ENCODE data around the gene DNMBP.

The DNMBP gene, protein sequence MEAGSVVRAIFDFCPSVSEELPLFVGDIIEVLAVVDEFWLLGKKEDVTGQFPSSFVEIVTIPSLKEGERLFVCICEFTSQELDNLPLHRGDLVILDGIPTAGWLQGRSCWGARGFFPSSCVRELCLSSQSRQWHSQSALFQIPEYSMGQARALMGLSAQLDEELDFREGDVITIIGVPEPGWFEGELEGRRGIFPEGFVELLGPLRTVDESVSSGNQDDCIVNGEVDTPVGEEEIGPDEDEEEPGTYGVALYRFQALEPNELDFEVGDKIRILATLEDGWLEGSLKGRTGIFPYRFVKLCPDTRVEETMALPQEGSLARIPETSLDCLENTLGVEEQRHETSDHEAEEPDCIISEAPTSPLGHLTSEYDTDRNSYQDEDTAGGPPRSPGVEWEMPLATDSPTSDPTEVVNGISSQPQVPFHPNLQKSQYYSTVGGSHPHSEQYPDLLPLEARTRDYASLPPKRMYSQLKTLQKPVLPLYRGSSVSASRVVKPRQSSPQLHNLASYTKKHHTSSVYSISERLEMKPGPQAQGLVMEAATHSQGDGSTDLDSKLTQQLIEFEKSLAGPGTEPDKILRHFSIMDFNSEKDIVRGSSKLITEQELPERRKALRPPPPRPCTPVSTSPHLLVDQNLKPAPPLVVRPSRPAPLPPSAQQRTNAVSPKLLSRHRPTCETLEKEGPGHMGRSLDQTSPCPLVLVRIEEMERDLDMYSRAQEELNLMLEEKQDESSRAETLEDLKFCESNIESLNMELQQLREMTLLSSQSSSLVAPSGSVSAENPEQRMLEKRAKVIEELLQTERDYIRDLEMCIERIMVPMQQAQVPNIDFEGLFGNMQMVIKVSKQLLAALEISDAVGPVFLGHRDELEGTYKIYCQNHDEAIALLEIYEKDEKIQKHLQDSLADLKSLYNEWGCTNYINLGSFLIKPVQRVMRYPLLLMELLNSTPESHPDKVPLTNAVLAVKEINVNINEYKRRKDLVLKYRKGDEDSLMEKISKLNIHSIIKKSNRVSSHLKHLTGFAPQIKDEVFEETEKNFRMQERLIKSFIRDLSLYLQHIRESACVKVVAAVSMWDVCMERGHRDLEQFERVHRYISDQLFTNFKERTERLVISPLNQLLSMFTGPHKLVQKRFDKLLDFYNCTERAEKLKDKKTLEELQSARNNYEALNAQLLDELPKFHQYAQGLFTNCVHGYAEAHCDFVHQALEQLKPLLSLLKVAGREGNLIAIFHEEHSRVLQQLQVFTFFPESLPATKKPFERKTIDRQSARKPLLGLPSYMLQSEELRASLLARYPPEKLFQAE (N-terminal part only)

DNA sequence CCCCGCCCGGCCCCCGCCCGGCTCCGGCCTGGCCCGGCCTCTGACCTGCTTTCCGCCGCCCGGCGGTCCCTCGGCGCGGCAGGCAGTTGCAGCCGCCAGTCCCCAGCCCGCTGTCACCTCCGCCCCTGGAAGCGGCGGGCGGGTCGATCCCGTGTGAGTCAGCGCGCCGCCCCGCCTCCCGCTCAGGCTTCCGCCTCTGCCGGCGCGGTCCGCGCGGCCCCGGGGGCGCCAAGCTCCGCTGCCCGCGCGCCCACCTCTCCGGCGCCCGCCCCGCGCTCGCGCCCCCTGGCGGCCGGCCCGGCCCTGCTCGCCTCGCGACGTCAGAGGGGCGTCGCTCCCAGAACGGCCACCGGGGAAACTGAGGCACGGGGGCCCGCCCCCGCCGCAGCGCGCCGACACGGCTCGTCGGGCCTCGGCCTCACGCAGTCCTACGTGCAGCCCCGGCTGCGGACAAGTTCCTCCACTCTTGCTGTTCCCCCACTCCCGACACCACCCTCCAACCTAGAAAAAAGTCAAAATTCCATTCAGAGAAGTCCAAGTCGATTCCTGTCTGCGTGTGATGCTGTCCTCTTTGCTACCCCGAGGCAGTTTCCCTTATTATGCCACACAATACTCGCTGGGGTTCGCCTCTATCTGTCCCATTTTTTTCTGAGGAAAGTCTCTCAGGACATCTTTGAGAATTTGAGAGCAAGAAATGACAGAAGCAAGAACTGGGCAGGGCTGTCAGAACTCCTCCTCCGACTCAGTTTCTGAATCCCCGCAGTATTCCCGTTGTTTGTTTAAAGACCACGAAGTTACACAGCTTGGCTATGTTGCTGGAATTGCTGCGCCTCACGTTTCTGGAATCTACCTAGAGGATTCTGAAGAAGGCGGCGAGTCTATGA is at the start of gene DNMBP:
TSS of gene DNMBP (minus strand) at position 155 of the 884 bp plus-strand sequence. CDS start 37,823 bp downstream, outside the sequence.
- DNase-seq, result peak; percentile 57 to 61

DNA sequence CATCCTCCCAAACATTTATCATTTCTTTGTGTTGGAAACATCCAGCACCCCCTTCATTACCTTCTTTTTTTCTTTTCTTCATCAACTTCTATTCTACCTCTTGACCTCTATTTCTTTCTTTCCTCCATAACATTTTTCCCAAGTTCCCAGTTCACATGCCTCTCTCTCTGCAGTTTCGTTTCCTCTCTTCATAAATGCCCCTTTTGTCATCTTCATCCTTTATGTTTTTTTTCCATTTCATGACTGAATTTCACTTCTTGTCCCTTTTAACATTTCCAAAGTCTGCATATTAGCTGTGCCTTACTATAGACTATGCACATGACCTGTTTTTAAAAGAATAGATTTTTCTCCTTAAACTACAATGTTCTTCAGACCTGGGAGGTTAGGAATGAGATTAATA is 48.2 kb upstream of the DNMBP start:
- DNase-seq, result no peak

DNA sequence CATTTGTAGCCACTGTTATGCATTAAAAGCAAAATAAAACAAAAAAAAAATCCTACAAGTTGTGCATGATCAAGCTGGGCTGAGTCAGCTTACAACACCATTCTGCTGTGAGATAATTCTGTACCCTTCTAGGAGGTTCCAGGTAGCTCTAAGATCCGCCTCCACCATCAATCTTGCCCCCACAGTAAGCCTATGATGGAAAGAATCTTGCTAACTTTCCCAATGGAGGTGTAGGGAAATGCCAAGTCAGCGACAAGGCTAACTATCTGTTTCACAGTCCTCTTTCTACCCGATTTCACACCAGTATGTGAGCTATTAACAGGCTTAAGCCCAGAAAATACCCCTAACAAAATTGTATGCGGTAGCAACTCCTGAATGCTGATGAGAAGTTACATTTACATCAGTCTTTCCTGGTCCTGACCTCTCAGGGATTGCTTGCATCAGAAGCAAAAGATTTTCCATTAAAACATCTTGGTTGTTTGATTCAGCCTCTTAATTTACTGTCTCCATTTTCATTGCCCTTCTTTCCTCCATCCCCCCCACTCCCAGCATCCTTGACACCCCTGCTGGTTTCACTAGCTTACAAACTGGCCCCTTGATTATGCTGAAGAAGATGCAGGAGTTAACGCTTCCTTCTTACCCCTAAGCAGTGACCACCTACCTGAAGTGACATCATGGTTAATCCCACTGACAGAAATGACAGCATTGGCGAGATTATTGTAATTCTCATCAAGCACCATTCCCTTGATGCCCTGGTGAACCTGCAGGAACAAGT is 44.1 kb upstream of the DNMBP start:
- no peak for DNase-seq

DNA sequence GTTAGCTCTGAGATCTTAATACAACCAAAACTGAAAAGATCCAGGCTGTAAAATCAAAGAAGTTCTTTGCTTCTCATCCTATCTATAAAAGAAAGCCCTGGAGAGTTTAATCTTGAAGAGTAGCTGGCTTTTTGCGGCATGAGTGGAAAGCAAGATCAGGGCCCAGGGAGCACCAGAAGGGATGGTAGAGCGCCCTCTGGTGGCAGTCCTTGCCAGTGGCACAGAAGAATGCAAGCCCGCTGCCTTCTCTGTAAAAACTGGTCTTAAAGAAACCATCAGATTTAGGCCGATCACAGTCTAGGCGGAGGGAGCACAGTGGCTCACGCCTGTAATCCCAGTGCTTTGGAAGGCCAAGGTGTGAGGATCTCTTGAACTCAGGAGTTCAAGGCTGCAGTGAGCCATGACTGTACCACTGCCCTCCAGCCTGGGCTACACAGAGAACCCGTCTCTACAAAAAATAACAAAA is 36.3 kb upstream of the DNMBP start:
- DNase-seq, result peak; percentile 51

DNA sequence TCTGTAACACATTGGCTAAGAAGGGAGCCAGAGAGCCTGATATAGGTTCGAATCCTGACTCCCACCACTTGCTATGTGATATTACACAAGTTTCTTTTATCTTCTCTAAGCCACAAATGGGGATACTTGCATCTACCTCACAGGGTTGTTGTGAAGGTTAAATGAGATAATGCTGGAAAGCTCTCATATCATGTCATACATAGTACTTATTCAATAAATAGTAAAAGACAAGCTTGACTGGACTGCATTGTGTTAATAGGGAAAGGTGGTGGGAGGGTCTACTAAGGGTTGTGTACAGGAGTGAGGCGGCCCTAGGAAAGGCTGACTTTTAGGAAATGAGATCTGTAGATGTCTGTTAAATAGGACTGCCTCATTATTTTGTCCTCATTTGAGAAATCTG is 35.8 kb upstream of the DNMBP start:
- DNase-seq, result no peak

- DNase-seq, result no peak
Observed at GRCh38 chr10:100043796-100044195, 34.0 kb upstream of the DNMBP start.

- no peak for DNase-seq
Observed at GRCh38 chr10:100043344-100043743, 33.6 kb upstream of the DNMBP start.

GRCh38 chr10:100041306-100042002 is 31.7 kb upstream of the DNMBP start:
- DNase-seq, result no peak

GRCh38 chr10:100038561-100039071 is 28.9 kb upstream of the DNMBP start:
- DNase-seq, result no peak

GRCh38 chr10:100037758-100038315 is 28.1 kb upstream of the DNMBP start:
- DNase-seq, result no peak

DNA sequence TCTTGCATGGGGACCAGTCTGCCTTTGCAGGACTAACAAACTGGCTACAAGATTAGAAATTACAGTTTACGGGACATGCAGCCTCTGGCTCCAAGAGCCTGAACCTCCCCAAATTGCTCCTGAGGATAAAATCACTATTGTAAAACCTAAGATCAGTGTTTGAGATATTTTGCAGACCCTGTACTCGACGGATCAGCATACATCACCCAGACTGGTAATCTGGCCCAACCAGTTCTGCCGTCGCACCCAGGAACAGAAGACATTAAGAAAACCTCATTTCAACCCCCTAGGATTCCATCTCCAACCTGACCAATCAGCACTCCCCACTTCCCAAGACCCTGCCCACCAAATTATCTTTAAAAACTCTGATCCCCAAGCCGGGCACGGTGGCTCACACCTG is 27.1 kb upstream of the DNMBP start:
- DNase-seq, result no peak

DNA sequence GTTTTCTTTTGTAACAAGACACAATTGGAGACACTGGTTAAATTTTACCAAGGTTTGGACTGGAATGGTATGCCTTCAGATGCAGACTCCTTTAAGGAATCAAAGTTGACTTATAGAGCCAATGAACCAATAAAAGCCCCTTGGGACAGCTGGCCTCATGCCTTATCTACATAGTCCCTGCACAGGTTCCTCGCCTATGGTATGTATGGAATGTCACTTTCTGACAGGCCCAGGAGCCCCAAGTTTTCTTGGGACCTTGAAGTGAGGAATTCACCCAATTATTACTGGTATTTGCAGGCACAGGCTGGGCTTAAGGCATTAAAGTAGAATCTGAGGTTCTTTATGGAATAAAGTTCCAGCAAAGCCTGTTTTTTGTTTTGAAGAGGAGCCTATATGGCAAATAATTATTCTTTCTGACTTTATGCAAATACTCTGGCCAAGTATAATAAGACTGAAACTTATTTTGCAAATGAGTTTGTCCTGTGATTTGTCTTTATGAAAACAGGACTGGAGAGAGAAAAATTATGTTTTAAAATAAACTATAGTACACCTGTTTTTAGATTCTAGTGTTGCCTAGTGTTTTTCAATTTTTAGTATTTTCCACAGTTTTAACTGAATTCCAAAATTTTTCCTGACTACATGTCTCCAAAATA is 24.1 kb upstream of the DNMBP start:
- DNase-seq, result no peak

DNA sequence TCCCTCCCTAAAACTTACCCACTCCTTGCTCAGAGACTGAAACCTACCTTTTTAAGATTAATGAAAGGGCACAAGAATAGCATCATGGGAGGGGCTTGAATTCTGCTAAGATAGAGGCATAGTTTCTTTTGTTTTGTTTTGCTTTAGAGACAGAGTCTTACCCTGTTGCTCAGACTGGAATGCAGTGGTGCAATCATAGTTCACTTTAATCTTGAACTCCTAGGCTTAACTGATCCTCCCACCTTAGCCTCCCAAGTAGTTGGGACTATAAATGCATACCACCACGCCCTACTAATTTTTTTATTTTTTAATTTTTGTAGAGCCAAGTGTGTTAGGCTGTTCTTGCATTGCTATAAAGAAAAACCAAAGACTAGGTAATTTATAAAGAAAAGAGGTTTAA is 17.7 kb upstream of the DNMBP start:
- no peak for DNase-seq

DNA sequence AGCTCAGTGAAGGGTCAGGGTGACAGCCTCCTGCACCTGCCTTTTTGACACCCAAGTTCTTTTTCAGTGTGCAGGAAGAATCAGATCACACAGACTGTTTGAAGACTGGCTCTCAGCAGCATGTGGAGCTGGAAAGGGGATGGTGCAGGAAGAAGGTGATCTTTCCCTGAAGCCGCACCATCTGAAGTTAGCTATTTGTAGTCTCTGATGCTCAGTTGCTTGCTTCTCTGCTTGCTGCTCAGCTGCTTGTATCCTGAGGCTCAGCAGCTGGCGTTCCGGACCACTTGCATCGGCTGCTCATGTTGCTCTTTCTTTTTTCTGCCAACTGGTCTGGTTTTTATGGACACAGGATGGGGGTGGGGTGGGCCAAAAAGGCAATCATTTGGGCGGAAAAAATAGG is 15.8 kb upstream of the DNMBP start:
- DNase-seq, result no peak

DNA sequence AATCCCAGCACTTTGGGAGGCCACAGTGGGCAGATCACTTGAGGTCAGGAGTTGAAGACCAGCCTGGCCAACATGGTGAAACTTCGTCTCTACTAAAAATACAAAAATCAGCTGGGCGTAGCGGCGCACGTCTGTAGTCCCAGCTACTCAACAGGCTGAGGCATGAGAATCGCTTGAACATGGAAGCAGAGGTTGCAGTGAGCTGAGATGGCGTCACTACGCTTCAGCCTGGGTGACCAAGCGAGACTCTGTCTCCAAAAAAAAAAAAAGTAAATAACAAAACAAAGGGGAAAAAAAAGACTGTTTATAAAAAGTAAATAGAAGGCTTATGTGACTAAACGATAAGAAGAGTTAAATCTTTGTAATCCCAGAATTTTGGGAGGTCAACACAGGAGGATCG is 15.0 kb upstream of the DNMBP start:
- no peak for DNase-seq

GRCh38 chr10:100022403-100022802 is 12.7 kb upstream of the DNMBP start:
- DNase-seq, result no peak

DNA sequence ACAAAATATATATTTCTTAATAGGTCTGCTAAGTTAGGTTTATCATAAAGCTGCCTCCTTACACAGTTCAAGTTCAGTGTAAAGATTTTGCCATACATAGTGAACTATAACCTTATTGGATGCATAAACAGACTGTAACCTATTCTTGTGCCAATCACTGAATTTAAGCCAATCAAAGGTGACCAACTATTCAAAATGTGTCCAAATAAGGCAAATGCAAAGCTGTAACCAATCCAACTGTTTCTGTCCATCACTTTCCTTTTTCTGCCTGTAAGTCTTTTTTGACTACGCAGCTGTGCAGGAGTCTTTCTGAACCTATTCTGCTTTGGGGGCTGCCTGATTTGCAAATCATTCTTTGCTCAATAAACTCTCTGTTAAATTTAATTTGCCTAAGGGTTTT is 11.6 kb upstream of the DNMBP start:
- DNase-seq, result no peak

GRCh38 chr10:100020886-100021253 is 11.1 kb upstream of the DNMBP start:
- DNase-seq, result no peak

DNA sequence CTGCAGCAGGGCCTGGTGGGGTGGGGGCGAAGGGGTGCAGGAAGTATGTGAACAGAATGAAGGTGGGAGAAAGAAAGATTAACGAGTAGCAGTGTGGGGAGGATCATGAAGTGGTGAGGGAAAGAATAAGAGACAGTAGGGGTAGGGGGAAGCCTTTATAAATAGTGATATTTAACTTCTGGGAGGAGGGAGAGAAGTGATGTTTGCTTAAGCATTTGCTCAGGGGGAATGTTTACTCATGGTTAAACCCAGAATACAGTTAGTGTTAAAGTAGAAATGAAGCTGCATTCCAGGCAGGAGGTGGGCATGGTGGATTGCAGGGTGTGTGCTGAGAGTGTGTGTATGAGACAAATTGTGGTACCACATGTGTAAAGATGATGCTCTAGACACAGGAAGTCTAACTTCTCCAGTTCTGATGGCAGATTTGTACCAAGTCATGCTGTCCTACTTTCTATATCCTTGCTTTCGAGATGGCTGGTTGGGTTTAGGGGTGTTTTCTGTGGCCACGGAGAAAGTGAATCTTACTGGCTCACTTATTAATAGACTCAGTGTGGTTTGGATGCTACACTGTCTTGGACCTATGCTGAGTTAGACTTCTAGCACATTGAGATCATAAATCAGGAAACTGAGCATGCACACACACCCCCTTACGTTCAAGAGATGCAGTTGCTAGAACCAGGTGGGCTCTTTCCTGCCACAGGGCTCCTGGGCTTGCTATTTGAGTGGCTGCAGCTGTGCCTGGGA is 10.6 kb upstream of the DNMBP start:
- no peak for DNase-seq

All from AML-193 (cell line).